ENCODE measurements around the gene CCDC40. TPM values are rescaled to one million over a fixed set of nuclear protein-coding genes. Genes with fewer than 3 reads are reported as not detected.

The CCDC40 gene, protein sequence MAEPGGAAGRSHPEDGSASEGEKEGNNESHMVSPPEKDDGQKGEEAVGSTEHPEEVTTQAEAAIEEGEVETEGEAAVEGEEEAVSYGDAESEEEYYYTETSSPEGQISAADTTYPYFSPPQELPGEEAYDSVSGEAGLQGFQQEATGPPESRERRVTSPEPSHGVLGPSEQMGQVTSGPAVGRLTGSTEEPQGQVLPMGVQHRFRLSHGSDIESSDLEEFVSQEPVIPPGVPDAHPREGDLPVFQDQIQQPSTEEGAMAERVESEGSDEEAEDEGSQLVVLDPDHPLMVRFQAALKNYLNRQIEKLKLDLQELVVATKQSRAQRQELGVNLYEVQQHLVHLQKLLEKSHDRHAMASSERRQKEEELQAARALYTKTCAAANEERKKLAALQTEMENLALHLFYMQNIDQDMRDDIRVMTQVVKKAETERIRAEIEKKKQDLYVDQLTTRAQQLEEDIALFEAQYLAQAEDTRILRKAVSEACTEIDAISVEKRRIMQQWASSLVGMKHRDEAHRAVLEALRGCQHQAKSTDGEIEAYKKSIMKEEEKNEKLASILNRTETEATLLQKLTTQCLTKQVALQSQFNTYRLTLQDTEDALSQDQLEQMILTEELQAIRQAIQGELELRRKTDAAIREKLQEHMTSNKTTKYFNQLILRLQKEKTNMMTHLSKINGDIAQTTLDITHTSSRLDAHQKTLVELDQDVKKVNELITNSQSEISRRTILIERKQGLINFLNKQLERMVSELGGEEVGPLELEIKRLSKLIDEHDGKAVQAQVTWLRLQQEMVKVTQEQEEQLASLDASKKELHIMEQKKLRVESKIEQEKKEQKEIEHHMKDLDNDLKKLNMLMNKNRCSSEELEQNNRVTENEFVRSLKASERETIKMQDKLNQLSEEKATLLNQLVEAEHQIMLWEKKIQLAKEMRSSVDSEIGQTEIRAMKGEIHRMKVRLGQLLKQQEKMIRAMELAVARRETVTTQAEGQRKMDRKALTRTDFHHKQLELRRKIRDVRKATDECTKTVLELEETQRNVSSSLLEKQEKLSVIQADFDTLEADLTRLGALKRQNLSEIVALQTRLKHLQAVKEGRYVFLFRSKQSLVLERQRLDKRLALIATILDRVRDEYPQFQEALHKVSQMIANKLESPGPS
- total RNA-seq = 1 to 10 TPM; 1.2 to 3.6 TPM

DNA sequence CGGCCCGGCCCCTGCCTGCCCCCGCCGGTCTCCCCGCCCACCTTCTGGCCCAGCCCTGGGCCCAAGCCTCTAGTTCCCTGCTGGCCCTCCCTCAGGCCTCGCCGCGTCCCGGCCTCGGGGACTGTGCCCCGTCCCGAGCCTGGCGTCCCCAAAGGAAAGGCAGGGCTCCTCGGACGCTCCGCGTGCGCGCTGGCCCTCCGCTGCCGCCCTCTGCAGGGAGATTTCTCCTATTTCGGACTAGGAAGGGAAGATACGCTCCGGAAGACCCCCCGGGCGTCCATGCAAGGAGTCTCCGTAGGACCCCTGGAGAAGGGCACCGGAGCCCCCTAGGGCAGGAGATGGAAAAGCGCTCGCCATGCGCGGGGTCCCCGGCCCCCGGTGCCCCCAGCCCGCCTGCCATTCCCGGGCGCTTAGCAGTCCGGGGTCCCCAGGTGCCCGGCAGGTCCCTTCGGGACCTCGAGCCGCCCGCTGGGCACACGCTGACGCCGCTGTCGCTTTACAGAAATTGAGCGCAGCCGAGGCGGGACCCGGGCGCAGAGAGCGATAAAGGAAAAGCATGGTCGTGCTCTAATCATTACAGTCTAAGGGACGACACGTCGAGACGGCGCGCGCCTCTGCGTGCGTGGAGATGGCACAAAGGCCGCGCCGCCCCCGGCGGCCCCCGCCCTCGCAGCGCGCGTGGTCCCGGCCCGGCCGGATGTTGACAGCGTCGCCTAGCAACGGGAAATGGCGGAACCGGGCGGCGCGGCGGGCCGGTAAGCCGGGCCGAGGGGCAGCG, at the start of gene CCDC40:
TSS of gene CCDC40 (plus strand) at position 706 of the 778 bp plus-strand sequence. CDS start at position 727, 21 bp downstream.
- no peaks in the 10 kb centered on the region for H3K36me3 ChIP-seq
- intact Hi-C loops (cut with DNase I) = no loop called here
- H3K27ac ChIP-seq = peak within 1 kb of the TSS; percentile 58
- H3K9me3 ChIP-seq = no peaks in the 10 kb centered on the region
- H3K27me3 ChIP-seq = no peaks in the 10 kb centered on the region
- TF ChIP-seq, protein P1, sequence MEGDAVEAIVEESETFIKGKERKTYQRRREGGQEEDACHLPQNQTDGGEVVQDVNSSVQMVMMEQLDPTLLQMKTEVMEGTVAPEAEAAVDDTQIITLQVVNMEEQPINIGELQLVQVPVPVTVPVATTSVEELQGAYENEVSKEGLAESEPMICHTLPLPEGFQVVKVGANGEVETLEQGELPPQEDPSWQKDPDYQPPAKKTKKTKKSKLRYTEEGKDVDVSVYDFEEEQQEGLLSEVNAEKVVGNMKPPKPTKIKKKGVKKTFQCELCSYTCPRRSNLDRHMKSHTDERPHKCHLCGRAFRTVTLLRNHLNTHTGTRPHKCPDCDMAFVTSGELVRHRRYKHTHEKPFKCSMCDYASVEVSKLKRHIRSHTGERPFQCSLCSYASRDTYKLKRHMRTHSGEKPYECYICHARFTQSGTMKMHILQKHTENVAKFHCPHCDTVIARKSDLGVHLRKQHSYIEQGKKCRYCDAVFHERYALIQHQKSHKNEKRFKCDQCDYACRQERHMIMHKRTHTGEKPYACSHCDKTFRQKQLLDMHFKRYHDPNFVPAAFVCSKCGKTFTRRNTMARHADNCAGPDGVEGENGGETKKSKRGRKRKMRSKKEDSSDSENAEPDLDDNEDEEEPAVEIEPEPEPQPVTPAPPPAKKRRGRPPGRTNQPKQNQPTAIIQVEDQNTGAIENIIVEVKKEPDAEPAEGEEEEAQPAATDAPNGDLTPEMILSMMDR (IDR thresholded peaks at IDR 0.05) = no peak
- H3K4me3 ChIP-seq = peak within 1 kb of the TSS; percentile 59
- peaks cover 3% of the 10 kb centered on the region for H3K4me1 ChIP-seq
- peak; percentile 88 for DNase-seq
- H3K9ac ChIP-seq (ENCODE audit: low read depth in 2 of 2, low read length in 2 of 2) = peak within 1 kb of the TSS; percentile 76 to 96

DNA sequence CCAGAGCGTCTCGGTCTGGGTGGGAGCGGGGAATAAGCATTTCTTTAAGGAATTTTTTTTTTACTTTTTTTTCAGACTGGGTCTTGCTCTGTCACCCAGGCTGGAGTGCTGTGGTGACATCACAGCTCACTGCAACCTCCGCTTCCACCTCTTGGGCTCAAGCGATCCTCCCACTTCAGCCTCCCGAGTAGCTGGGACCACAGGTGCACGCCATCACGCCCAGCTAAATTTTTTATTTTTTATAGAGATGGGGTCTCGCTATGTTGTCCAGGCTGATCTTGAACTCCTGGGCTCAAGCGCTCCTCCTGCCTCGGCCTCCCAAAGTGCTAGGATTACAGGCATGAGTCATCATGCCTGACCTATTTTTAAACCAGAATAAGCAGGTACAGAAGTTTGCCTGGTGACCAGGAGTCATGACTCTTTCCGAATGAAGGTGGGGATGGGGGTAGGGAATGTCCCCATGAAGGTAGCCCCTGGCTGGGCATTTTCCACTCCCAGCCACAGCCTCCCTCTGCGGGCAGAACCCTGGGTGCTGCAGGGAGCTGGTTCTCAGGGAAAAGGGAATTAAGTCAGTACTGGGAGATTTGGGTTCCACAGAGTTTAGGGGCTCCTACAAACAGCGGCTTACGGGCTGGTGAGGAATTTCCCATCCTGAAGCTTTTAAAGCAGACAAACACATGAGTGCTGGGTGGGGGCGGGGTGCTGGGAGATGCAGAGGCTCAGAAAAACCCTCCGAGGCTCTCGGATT, 49.1 kb upstream of the CCDC40 start:
- TF ChIP-seq, protein P1 (IDR thresholded peaks at IDR 0.05) = no peak
- Histone ChIP-seq H3K9me3 (no peaks in the 10 kb centered on the region), H3K27ac (peak overlapping the region; percentile 48), H3K27me3 (no peaks in the 10 kb centered on the region), H3K36me3 (no peaks in the 10 kb centered on the region), H3K9ac (ENCODE audit: low read depth in 2 of 2, low read length in 2 of 2) (peak overlapping the region in 1 of 2 donors; percentile 44), H3K4me1 (peaks cover 31% of the 10 kb centered on the region), H3K4me3 (no peak overlapping the region)
- no peak for DNase-seq
- intact Hi-C loops (cut with DNase I) = loop anchor here (5.0 kb wide), 2 partner anchors 140 to 195 kb away; no protein-coding TSS in a partner anchor

DNA sequence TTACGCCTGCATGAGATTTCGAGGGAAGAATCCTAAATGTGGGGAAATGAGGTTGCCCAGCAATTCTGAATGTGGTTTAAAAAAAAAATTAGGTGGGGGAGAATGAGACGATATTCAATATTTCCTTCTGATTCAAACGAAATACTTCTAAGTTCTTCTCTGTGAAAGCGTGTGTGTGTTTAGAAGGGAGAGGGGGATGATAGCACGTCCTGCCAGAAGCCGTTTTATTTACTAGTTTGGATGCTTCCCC, 48.6 kb upstream of the CCDC40 start:
- intact Hi-C loops (cut with DNase I) = loop anchor here (5.0 kb wide), 2 partner anchors 141 to 196 kb away; no protein-coding TSS in a partner anchor
- H3K9ac ChIP-seq (ENCODE audit: low read depth in 2 of 2, low read length in 2 of 2) = peak overlapping the region in 1 of 2 donors; percentile 1
- H3K36me3 ChIP-seq = no peaks in the 10 kb centered on the region
- peaks cover 36% of the 10 kb centered on the region for H3K4me1 ChIP-seq
- TF ChIP-seq, protein P1 (IDR thresholded peaks at IDR 0.05) = no peak
- no peaks in the 10 kb centered on the region for H3K9me3 ChIP-seq
- no peak overlapping the region for H3K4me3 ChIP-seq
- H3K27ac ChIP-seq = peak overlapping the region; percentile 48
- H3K27me3 ChIP-seq = no peaks in the 10 kb centered on the region
- no peak for DNase-seq

DNA sequence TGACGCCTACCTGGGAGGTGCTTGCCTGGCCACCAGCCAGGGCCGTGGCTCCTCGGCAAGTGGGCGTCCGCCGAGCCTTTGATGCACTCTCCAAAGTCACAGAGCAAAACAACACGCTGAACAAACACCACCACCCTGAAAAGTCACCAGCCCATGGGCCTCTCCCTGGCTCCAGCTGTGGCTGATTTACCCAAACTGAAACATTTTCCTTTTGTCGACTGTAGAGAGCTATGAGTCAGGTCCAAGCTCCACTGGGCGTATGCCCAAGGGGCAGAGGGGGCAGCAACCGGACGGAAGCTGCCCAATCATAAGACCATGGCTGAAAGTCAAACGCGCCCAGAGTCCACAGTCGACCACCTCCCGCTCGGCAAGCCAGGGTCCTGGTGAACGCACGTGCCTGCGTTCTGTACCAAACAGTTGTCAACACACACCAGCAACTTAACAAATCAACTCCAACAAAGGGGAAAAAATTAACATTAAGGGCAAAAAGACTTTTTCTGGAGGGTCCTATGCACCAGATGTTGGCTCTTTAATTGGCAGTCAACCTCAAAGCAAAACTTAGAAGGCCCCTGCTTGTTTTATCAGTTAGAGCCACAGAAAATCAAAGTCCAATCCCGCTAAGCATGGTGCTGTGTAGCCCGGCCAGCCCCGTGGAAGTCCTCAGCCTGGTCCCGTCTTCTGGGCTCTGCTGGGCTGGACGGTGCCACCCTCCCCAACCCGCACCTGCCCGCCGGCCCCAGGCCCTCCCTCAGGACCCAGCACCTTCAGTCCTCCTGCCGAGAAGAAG, 48.1 kb upstream of the CCDC40 start:
- peak overlapping the region; percentile 48 for H3K27ac ChIP-seq
- no peaks in the 10 kb centered on the region for H3K9me3 ChIP-seq
- DNase-seq = peak; percentile 83
- no peak overlapping the region for H3K4me3 ChIP-seq
- intact Hi-C loops (cut with DNase I) = loop anchor here (5.0 kb wide), 2 partner anchors 141 to 196 kb away; no protein-coding TSS in a partner anchor
- no peaks in the 10 kb centered on the region for H3K36me3 ChIP-seq
- TF ChIP-seq, protein P1 (IDR thresholded peaks at IDR 0.05) = no peak
- no peaks in the 10 kb centered on the region for H3K27me3 ChIP-seq
- H3K4me1 ChIP-seq = peaks cover 41% of the 10 kb centered on the region
- peak overlapping the region in 1 of 2 donors; percentile 1 for H3K9ac ChIP-seq (ENCODE audit: low read depth in 2 of 2, low read length in 2 of 2)
